Keratinocyte (primary cell): ENCODE results near the gene C1RL. TPM values are rescaled to one million over a fixed set of nuclear protein-coding genes. Genes with fewer than 3 reads are reported as not detected.

ENCODE experiments used
- DNase-seq: peaks from one replicate; pipeline ENCODE4 v3.0.0-alpha.2; 2011; ENCODE audit warnings: low read depth, missing footprints, low spot score
- FAIRE-seq: peaks from 2 replicates; lab custom pipeline; 2011; peaks lifted over from hg19 to GRCh38; lab: Jason Lieb, UNC
- H2AFZ ChIP-seq: 2 replicates; pipeline ENCODE4 v1.6.0; 2012; ENCODE audit warnings: low read length, control low read depth, inconsistent platforms; ENCODE audit not compliant: control insufficient read depth
- H3K27ac ChIP-seq: 2 replicates; pipeline ENCODE4 v1.5.1; 2011; ENCODE audit warnings: low read length; ENCODE audit not compliant: control insufficient read depth, insufficient read depth
- H3K27me3 ChIP-seq: 3 replicates; pipeline ENCODE4 v1.6.0; 2011; ENCODE audit warnings: low read length; ENCODE audit not compliant: control insufficient read depth, insufficient read depth; ENCODE audit errors: extremely low read depth
- H3K36me3 ChIP-seq, 2 experiments: 2 replicates in 1 of 2; 3 replicates in 1 of 2; pipeline ENCODE4 v1.5.1; 2011; ENCODE audit warnings: low read length in 2 of 2, mild to moderate bottlenecking in 1 of 2; ENCODE audit not compliant: control insufficient read depth in 2 of 2, insufficient read depth in 2 of 2; ENCODE audit errors: extremely low read depth in 1 of 2
- H3K4me1 ChIP-seq: 3 replicates; pipeline ENCODE4 v1.5.1; 2011; ENCODE audit warnings: low read length; ENCODE audit not compliant: control insufficient read depth, insufficient read depth; ENCODE audit errors: extremely low read depth
- H3K4me2 ChIP-seq: 3 replicates; pipeline ENCODE4 v1.6.0; 2011; ENCODE audit warnings: low read depth, low read length; ENCODE audit not compliant: control insufficient read depth, insufficient read depth; ENCODE audit errors: extremely low read depth
- H3K4me3 ChIP-seq, 3 experiments: fragments of 200-600 bp in 1 of 3; sonication (generic) in 1 of 3; 2 replicates in 2 of 3; 3 replicates in 1 of 3; pipeline ENCODE4 v1.5.1; 2011 to 2016; ENCODE audit warnings: low read length in 3 of 3, mild to moderate bottlenecking in 3 of 3, control low read depth in 2 of 3, inconsistent platforms in 1 of 3, low read depth in 1 of 3, mixed read lengths in 1 of 3, mixed run types in 1 of 3, moderate library complexity in 1 of 3; ENCODE audit not compliant: control insufficient read depth in 2 of 3, insufficient read depth in 2 of 3; ENCODE audit errors: extremely low read depth in 1 of 3
- H3K79me2 ChIP-seq: 2 replicates; pipeline ENCODE4 v1.6.0; 2012; ENCODE audit warnings: low read length; ENCODE audit not compliant: control insufficient read depth, insufficient read depth
- H3K9ac ChIP-seq: 3 replicates; pipeline ENCODE4 v1.6.0; 2011; ENCODE audit warnings: low read length; ENCODE audit not compliant: control insufficient read depth, insufficient read depth; ENCODE audit errors: extremely low read depth
- H3K9me1 ChIP-seq: 3 replicates; pipeline ENCODE4 v1.6.0; 2011; ENCODE audit warnings: low read length; ENCODE audit not compliant: control insufficient read depth, insufficient read depth; ENCODE audit errors: extremely low read depth
- H3K9me3 ChIP-seq: 2 replicates; pipeline ENCODE4 v1.5.1; 2012; ENCODE audit warnings: low read depth, low read length; ENCODE audit not compliant: control insufficient read depth
- H4K20me1 ChIP-seq: 3 replicates; pipeline ENCODE4 v1.6.0; 2011; ENCODE audit warnings: low read length; ENCODE audit not compliant: control insufficient read depth, insufficient read depth; ENCODE audit errors: extremely low read depth
- CTCF ChIP-seq, 3 experiments: IDR thresholded peaks in 1 of 3; conservative IDR thresholded peaks in 1 of 3; optimal IDR thresholded peaks in 1 of 3; 2 replicates in 2 of 3; 3 replicates in 1 of 3; pipeline versions ENCODE3 to v1.5.1; 2011; ENCODE audit warnings: low read length in 3 of 3, mild to moderate bottlenecking in 3 of 3, moderate library complexity in 2 of 3, control low read depth in 1 of 3, inconsistent platforms in 1 of 3; ENCODE audit not compliant: insufficient read depth in 2 of 3; ENCODE audit errors: extremely low read depth in 1 of 3
- EZH2 ChIP-seq: IDR thresholded peaks from one replicate; pipeline ENCODE4 v1.6.1; 2012; ENCODE audit warnings: inconsistent platforms, mild to moderate bottlenecking, low read length, moderate library complexity
- dilution Hi-C: fragments of 300-500 bp; cut with MboI; formaldehyde crosslinking; loops from one replicate; pipeline ENCODE4 v1.7.0; 2020; ENCODE audit warnings: low sequenced_read_pairs; ENCODE audit not compliant: extremely low pct_ligation_motif_present
- polyA plus RNA-seq, 5 experiments: library from polyadenylated mRNA; depleted of rRNA in 3 of 5; stranded (reverse) in 3 of 5; stranded (forward) in 1 of 5; unstranded in 1 of 5; fragments of >200 nt; gene quantifications; 1 replicate in 1 of 5; 2 replicates in 3 of 5; 3 replicates in 1 of 5; pipeline versions ENCODE4 v1.2.1 to v1.2.3, GENCODE V29; 2011 to 2012; ENCODE audit warnings: missing spikeins in 2 of 5, low read depth in 1 of 5, low replicate concordance in 1 of 5

C1RL gene
- polyA plus RNA-seq, 1 donor (not counting 4 experiments of a cell fraction or from before 2014, with no cell fraction given): 9.3 TPM

DNA sequence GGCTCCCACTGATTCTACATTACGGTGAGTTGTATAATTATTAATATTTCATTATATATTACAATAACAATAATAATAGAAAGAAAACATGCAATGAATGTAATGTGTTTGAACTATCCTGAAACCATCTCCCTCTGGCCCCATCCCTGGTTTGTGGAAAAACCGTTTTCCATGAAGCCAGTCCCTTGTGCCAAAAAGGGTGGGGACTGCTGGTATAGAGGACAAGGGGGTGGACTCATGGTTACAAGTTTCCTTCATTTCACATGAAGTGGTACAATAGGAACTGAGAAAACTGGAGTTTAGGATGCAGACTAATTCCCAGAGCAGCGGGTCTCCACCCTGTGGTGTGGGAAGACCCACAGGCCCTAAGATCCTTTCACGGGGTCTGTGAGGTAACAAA is 3.0 kb upstream of the C1RL start:
- H4K20me1 ChIP-seq: no peaks in the 10 kb centered on the region
- dilution Hi-C loops: no loop called here
- peaks cover 6% of the 10 kb centered on the region for H3K4me1 ChIP-seq
- no peak for DNase-seq
- H3K79me2 ChIP-seq: peaks cover 27% of the 10 kb centered on the region
- H2AFZ ChIP-seq: no peak overlapping the region
- H3K9me3 ChIP-seq: no peaks in the 10 kb centered on the region
- H3K4me3 ChIP-seq: no peak overlapping the region
- H3K9ac ChIP-seq: no peak overlapping the region
- no peaks in the 10 kb centered on the region for H3K27me3 ChIP-seq
- H3K36me3 ChIP-seq: peaks cover 19% of the 10 kb centered on the region in 2 experiments
- FAIRE-seq: no peak
- no peak overlapping the region for H3K4me2 ChIP-seq
- no peak overlapping the region for H3K27ac ChIP-seq
- no peak for TF ChIP-seq CTCF (optimal IDR thresholded peaks at IDR 0.05 in 1 of 3, IDR thresholded peaks at IDR 0.05 in 1 of 3, conservative IDR thresholded peaks at IDR 0.05 in 1 of 3; ENCODE audit: extremely low read depth in 1 of 3, insufficient read depth in 2 of 3, low read length in 3 of 3)
- no peak for TF ChIP-seq EZH2
- no peaks in the 10 kb centered on the region for H3K9me1 ChIP-seq

DNA sequence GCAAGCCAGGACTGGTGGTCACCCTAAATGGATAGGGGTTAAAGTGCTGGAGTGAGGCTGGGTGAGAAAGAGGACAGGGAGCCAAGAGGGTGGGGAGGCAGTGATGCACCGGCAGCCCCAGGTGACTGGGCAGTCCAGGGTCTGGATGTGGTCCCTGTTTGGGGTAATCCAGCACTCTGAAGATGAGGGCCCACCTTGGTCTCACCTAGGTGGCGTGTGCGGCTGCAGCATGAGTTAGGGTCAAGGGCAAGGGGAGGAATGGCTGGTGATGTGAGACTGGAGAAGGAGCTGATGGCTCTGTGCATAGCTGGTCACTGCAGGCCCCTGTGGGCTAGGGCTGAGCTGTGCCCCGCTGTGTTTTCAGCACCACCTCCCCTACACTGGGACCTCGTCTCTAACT is 1.6 kb upstream of the C1RL start:
- Histone ChIP-seq H3K9me3 (no peaks in the 10 kb centered on the region), H3K9me1 (no peaks in the 10 kb centered on the region), H3K36me3 (peaks cover 11 to 12% of the 10 kb centered on the region in 2 experiments), H3K27ac (no peak overlapping the region), H3K27me3 (no peaks in the 10 kb centered on the region), H3K79me2 (peaks cover 34% of the 10 kb centered on the region), H3K4me2 (no peak overlapping the region), H4K20me1 (no peaks in the 10 kb centered on the region), H3K4me3 (no peak overlapping the region), H3K9ac (no peak overlapping the region), H3K4me1 (peaks cover 6% of the 10 kb centered on the region), H2AFZ (no peak overlapping the region)
- FAIRE-seq (no peak), DNase-seq (no peak)
- TF ChIP-seq EZH2 (no peak), CTCF (optimal IDR thresholded peaks at IDR 0.05 in 1 of 3, IDR thresholded peaks at IDR 0.05 in 1 of 3, conservative IDR thresholded peaks at IDR 0.05 in 1 of 3; ENCODE audit: extremely low read depth in 1 of 3, insufficient read depth in 2 of 3, low read length in 3 of 3) (no peak)
- dilution Hi-C loops: no loop called here
